ENCODE measurements around the gene STEAP1.

GRCh38 chr7:90176195-90176594 is 21.9 kb downstream of the STEAP1 start:
- TF ChIP-seq CTCF (conservative IDR thresholded peaks at IDR 0.05; ENCODE audit: low read depth, low read length) (no peak), EZH2 (IDR thresholded peaks at IDR 0.05; ENCODE audit: low read length, unreplicated experiment) (no peak)

Measured in PC-3 (cell line).